ENCODE measurements around the gene CT83. TPM values are rescaled to one million over a fixed set of nuclear protein-coding genes. Genes with fewer than 3 reads are reported as not detected.

CT83 gene
- total and polyA plus RNA-seq, 2 donors from 2014 or later: not detected

DNA sequence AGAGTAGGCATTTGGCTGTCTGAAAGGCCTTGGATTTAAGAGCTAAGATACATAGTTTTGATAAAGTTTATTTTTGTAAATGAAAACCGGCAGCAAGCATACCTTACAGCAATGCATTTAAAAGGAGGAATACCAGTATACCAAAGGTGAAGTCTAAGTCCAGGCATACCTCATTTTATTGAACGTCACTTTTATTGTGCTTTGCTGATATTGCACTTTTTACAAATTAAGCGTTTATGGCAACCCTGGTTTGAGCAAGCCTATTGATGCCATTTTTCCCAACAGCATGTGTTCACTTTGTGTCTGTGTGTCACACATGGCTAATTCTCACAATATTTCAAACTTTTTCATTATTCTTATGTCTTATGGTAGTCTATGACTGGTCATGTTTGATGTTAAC, 34.8 kb downstream of the CT83 start:
- H3K4me1 ChIP-seq (ENCODE audit: control insufficient read depth in 2 of 3, insufficient read depth in 2 of 3, low read depth in 1 of 3, low read length in 3 of 3): no peaks in the 10 kb centered on the region
- H3K4me3 ChIP-seq (ENCODE audit: low read length in 3 of 3): no peak overlapping the region
- no peak for FAIRE-seq
- H3K36me3 ChIP-seq (ENCODE audit: control insufficient read depth in 2 of 3, insufficient read depth in 3 of 3, low read length in 3 of 3): no peaks in the 10 kb centered on the region
- no peaks in the 10 kb centered on the region for H3K9me3 ChIP-seq (ENCODE audit: control insufficient read depth in 2 of 3, insufficient read depth in 1 of 3, low read length in 3 of 3)
- intact Hi-C loops (cut with DNase I): no loop called here
- no peak overlapping the region for H3K27ac ChIP-seq (ENCODE audit: low read depth in 2 of 2, low read length in 2 of 2)
- DNase-seq: no peak
- no peaks in the 10 kb centered on the region for H3K27me3 ChIP-seq (ENCODE audit: control insufficient read depth, insufficient read depth, low read length)
- no peak for TF ChIP-seq CTCF (IDR thresholded peaks at IDR 0.05; ENCODE audit: borderline replicate concordance, extremely low read depth, insufficient read depth)
- no peak overlapping the region for H3K9ac ChIP-seq (ENCODE audit: low read length in 3 of 3)

DNA sequence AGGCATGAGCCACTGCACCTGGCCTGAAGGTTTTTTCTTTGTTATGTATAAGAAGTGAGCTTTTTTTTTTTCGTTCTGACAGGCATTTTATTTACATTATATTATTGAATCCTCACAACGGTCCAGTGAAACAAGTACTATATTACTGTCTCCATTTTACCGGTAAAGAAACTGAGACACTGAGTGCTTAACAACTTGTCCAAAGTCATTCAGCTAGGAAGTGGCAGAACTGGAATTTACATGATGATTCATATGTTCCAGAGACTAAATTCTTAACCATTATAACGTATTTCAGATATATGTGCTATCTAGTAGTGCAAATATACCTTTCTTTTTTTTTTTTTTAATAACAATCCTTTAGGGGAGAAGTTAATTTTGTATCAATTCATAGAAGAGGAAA, 44.8 kb downstream of the CT83 start:
- H3K36me3 ChIP-seq (ENCODE audit: control insufficient read depth in 2 of 3, insufficient read depth in 3 of 3, low read length in 3 of 3): no peaks in the 10 kb centered on the region
- H3K27ac ChIP-seq (ENCODE audit: low read depth in 2 of 2, low read length in 2 of 2): no peak overlapping the region
- DNase-seq (no peak), FAIRE-seq (no peak)
- no peak overlapping the region for H3K4me3 ChIP-seq (ENCODE audit: low read length in 3 of 3)
- no peaks in the 10 kb centered on the region for H3K27me3 ChIP-seq (ENCODE audit: control insufficient read depth, insufficient read depth, low read length)
- H3K9ac ChIP-seq (ENCODE audit: low read length in 3 of 3): no peak overlapping the region
- no peaks in the 10 kb centered on the region for H3K4me1 ChIP-seq (ENCODE audit: control insufficient read depth in 2 of 3, insufficient read depth in 2 of 3, low read depth in 1 of 3, low read length in 3 of 3)
- no peak for TF ChIP-seq CTCF (IDR thresholded peaks at IDR 0.05; ENCODE audit: borderline replicate concordance, extremely low read depth, insufficient read depth)
- no peaks in the 10 kb centered on the region for H3K9me3 ChIP-seq (ENCODE audit: control insufficient read depth in 2 of 3, insufficient read depth in 1 of 3, low read length in 3 of 3)
- intact Hi-C loops (cut with DNase I): no loop called here

DNA sequence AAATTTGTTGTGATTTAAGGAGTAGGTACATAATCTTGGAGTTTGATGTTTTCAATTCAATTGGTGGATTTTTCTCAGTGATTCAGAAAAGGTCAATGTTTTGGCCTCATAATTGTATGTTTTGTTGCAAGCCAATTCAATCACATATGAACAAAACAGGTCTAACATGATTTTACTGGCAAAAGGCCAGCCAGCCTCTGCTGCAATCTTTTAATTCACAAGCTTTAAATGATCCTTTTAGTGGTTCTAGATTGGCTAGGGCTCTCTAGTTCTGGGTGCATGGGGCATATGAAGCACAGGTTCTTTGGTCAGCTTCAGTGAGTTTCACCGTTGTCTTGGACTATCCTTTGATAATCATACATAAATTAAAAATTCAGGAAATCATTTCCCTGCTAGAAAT, 45.6 kb downstream of the CT83 start:
- FAIRE-seq: no peak
- no peaks in the 10 kb centered on the region for H3K36me3 ChIP-seq (ENCODE audit: control insufficient read depth in 2 of 3, insufficient read depth in 3 of 3, low read length in 3 of 3)
- no peaks in the 10 kb centered on the region for H3K27me3 ChIP-seq (ENCODE audit: control insufficient read depth, insufficient read depth, low read length)
- no peak overlapping the region for H3K9ac ChIP-seq (ENCODE audit: low read length in 3 of 3)
- no peak overlapping the region for H3K4me3 ChIP-seq (ENCODE audit: low read length in 3 of 3)
- no peak overlapping the region for H3K27ac ChIP-seq (ENCODE audit: low read depth in 2 of 2, low read length in 2 of 2)
- no peaks in the 10 kb centered on the region for H3K9me3 ChIP-seq (ENCODE audit: control insufficient read depth in 2 of 3, insufficient read depth in 1 of 3, low read length in 3 of 3)
- intact Hi-C loops (cut with DNase I): no loop called here
- DNase-seq: peak in 2 of 5 donors; percentile 7 to 9
- H3K4me1 ChIP-seq (ENCODE audit: control insufficient read depth in 2 of 3, insufficient read depth in 2 of 3, low read depth in 1 of 3, low read length in 3 of 3): no peaks in the 10 kb centered on the region
- no peak for TF ChIP-seq CTCF (IDR thresholded peaks at IDR 0.05; ENCODE audit: borderline replicate concordance, extremely low read depth, insufficient read depth)

DNA sequence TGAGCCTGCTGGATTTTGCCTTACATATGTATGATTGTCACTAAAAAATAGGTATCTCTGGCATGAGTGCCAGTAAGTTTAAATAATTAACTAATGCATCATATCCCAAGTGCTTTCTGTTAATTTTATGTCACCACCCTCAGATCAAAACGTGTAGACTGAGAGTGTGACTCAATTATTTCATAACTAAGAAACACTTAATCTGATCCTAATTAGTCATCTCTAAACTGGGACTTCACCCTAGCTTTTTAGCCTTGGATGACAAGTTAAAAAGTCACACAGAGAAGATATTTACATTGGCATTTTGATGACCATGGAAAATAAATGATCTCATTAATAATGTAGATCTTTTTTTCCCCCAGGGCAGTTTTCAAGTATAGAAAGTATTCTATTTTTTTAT, 49.5 kb downstream of the CT83 start:
- FAIRE-seq (no peak), DNase-seq (no peak)
- no peak overlapping the region for H3K9ac ChIP-seq (ENCODE audit: low read length in 3 of 3)
- H3K27ac ChIP-seq (ENCODE audit: low read depth in 2 of 2, low read length in 2 of 2): no peak overlapping the region
- no peaks in the 10 kb centered on the region for H3K36me3 ChIP-seq (ENCODE audit: control insufficient read depth in 2 of 3, insufficient read depth in 3 of 3, low read length in 3 of 3)
- intact Hi-C loops (cut with DNase I): no loop called here
- H3K27me3 ChIP-seq (ENCODE audit: control insufficient read depth, insufficient read depth, low read length): no peaks in the 10 kb centered on the region
- no peaks in the 10 kb centered on the region for H3K9me3 ChIP-seq (ENCODE audit: control insufficient read depth in 2 of 3, insufficient read depth in 1 of 3, low read length in 3 of 3)
- no peak overlapping the region for H3K4me3 ChIP-seq (ENCODE audit: low read length in 3 of 3)
- no peak for TF ChIP-seq CTCF (IDR thresholded peaks at IDR 0.05; ENCODE audit: borderline replicate concordance, extremely low read depth, insufficient read depth)
- H3K4me1 ChIP-seq (ENCODE audit: control insufficient read depth in 2 of 3, insufficient read depth in 2 of 3, low read depth in 1 of 3, low read length in 3 of 3): no peaks in the 10 kb centered on the region
